AG09319 (cell line): Measurements from ENCODE around the gene KIF14.

ENCODE experiments used
- DNase-seq: peaks from one replicate; pipeline ENCODE4 v3.0.0-alpha.2; 2010; ENCODE audit warnings: low read depth; ENCODE audit errors: extremely low read depth
- TF ChIP-seq, protein P1 (sequence below): IDR thresholded peaks from 2 replicates; pipeline ENCODE4 v1.5.1; 2011; ENCODE audit warnings: low read depth, mild to moderate bottlenecking, inconsistent platforms, low read length, moderate library complexity

KIF14 gene, protein sequence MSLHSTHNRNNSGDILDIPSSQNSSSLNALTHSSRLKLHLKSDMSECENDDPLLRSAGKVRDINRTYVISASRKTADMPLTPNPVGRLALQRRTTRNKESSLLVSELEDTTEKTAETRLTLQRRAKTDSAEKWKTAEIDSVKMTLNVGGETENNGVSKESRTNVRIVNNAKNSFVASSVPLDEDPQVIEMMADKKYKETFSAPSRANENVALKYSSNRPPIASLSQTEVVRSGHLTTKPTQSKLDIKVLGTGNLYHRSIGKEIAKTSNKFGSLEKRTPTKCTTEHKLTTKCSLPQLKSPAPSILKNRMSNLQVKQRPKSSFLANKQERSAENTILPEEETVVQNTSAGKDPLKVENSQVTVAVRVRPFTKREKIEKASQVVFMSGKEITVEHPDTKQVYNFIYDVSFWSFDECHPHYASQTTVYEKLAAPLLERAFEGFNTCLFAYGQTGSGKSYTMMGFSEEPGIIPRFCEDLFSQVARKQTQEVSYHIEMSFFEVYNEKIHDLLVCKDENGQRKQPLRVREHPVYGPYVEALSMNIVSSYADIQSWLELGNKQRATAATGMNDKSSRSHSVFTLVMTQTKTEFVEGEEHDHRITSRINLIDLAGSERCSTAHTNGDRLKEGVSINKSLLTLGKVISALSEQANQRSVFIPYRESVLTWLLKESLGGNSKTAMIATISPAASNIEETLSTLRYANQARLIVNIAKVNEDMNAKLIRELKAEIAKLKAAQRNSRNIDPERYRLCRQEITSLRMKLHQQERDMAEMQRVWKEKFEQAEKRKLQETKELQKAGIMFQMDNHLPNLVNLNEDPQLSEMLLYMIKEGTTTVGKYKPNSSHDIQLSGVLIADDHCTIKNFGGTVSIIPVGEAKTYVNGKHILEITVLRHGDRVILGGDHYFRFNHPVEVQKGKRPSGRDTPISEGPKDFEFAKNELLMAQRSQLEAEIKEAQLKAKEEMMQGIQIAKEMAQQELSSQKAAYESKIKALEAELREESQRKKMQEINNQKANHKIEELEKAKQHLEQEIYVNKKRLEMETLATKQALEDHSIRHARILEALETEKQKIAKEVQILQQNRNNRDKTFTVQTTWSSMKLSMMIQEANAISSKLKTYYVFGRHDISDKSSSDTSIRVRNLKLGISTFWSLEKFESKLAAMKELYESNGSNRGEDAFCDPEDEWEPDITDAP (N-terminal part only)

DNA sequence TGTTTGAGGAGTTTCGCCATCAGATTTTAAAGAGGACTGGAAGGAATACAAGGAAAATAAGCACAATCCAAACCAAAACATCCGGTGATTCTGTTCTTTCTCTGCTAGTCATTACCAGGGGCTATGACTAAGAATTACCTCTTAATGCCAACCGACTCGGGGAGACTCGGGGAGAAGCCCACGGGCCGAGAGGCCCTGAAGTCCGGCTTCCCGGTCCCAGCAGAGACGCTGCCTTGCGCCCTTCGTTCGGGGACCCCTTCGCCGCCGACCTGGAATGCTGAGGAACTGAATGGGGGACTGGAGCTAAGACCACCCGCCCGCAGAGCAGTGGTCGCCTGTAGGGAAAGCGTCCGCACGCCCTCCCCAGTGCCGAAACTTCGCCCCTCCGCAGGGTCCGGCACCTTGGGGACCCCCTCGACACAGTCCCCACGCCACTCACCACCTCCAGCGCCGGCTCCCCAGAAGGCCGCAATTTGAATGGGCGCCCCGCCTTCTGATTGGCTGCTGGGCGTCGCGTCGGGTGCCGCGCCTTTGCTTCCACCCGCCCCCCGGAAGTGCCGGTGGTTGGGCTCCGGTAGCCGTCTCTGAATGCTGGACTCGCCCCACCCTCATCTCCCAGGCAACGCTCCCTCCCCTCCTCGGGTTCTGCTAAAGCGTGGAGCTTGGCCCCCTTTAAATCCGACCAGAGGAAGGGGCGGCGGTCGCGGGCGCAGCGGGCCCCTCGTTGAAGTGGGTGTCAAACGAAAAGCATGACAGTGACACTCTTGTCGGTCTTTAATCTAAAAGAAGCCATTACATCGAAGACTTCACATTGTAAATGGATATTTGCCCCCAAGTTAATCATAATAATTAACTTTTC, at the start of gene KIF14:
Gene KIF14, minus strand, starts transcription at position 479 of the 859 bp plus-strand sequence. CDS start 2,028 bp downstream, outside the sequence.
- TF ChIP-seq, protein P1, sequence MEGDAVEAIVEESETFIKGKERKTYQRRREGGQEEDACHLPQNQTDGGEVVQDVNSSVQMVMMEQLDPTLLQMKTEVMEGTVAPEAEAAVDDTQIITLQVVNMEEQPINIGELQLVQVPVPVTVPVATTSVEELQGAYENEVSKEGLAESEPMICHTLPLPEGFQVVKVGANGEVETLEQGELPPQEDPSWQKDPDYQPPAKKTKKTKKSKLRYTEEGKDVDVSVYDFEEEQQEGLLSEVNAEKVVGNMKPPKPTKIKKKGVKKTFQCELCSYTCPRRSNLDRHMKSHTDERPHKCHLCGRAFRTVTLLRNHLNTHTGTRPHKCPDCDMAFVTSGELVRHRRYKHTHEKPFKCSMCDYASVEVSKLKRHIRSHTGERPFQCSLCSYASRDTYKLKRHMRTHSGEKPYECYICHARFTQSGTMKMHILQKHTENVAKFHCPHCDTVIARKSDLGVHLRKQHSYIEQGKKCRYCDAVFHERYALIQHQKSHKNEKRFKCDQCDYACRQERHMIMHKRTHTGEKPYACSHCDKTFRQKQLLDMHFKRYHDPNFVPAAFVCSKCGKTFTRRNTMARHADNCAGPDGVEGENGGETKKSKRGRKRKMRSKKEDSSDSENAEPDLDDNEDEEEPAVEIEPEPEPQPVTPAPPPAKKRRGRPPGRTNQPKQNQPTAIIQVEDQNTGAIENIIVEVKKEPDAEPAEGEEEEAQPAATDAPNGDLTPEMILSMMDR = no peak
- DNase-seq = peak; percentile 55

DNA sequence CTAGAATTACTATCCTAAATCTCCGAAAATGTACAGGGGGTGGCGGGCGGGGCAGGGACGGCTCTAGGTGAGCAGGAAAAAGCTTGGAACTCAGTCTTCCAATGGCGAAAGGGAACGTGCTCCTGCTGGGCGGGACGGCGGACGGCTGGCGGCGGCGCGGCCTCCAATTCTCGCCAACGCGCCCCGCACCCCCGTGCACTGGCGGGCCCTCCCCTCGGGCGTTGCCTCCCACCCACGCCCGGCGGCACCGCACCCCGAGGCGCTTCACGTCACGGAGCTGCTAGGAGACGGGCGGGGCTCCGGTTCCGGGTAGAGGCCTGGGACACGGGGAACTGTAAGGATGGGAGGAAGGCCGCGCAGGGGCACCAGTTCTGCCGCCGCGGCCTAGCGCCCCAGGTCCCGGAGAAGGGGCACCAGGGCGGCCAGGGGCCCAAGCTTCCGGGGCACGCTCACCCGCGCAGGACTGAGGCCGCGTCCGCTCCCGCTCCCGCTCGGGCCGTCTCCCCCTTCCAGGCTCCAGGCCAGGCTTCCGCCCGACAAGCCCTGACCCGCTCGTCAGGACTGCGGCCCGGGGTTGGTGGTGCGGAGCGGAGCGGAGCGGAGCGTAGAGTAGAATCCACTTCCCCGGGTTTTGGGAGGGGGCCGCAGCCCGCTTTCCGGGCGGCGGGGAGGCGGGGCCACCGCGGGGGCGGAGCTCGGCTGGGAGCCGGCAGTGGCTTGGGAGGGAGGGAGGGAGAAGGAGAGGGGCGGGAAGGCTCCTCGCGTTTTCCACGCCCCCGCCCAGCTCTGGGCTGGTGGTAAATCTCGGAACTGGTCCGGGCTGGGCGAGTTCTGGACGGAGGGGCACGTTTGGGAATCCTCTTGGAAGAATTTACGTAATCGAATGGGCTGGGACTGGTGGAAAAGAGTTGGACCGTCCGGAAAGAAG, 49.0 kb upstream of the KIF14 start, which contains the start of gene DDX59:
Gene DDX59, minus strand, starts transcription at position 594 of the 928 bp plus-strand sequence. CDS start 3,167 bp downstream, outside the sequence.
- peak; percentile 97 for DNase-seq
- TF ChIP-seq, protein P1 = no peak

DNA sequence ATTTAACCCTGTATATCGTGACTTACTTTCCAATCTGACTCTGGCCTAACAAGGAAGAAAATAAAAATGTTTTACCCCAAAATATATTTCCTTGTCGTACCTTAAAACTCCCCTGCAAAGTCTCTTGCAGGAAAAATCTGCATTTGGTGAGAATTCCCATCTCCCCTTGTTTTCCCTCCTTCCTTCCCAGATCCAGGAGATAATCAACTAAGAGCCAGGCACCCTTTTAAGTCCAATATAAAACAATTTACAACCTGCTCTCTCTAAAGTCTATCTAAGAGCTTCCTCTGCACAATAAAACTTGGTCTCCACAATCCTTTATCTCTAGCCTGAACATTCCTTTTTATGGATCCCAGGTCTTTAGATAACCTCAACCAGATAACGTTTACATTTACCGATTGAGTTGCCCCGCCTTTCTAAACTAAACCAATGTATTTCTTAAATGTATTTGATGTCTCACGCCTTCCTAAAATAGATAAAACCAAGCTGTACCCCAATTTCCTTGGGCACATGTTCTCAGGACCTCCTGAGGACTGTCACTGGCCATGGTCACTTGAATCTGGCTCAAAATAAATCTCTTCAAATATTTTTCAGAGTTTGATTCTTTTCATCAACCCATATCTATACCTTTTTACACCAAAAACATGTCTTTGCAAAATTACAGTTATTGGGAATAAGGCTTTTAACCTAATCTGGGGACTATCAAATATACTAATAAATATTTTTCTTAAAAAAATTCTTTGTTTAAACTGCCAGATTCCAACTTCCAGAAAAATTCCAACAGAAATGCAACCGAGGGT, 48.2 kb upstream of the KIF14 start:
- TF ChIP-seq, protein P1 = no peak
- no peak for DNase-seq

DNA sequence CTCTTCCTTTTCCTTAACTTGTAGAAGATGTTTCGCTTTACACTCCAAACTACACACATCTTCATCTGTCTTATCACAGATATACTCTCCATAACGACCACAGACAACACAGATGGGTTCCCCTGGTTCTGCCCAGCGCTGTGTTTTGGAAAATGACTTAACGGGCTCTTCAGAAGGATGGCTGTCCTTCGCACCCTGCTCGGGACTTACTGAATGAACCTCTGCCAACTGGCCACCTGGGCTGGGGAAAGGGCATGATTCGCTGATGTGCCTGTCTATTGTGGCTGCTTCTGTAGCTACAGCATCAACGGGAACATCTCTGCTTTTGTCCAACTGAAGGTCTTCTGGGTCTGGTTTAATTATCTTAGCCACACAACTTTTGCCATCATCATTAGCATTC, 45.8 kb upstream of the KIF14 start:
- TF ChIP-seq, protein P1 = no peak
- DNase-seq = no peak

DNA sequence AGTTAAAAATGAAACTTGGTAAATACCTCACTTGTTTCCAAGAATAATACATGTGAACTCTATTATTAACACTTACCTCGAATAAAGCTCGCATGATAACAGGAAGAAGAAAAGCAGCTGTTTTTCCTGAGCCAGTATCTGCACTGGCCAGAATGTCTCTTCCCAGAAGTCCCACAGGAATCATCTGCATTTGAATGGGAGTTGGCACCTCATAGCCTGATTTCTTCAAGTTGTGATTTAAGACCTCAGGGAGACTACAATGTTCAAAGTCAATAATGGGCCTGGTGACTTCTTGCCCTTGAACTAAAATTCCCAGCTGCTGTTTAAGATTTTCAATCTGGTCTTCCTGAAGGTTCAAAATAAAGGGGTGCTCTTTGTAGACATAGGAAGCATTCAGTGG, 45.3 kb upstream of the KIF14 start:
- no peak for DNase-seq

More for the DNA sequence above, 45.3 kb upstream of the KIF14 start:
- TF ChIP-seq, protein P1 = no peak
